RWPE2 (cell line): ENCODE results near the gene ZNF628.

Experiments used
- ATAC-seq: fragments of 200-7000 bp; cut with Tn5 transposase; 3 replicates; pipeline ENCODE4 v1.9.1; 2021; ENCODE audit warnings: low read depth
- DNase-seq: peaks from one replicate; pipeline ENCODE4 v3.0.0-alpha.2; 2020; ENCODE audit warnings: low spot score
- H3K27ac ChIP-seq: fragments of 450-650 bp; 2 replicates; pipeline ENCODE4 v1.5.1; 2017; ENCODE audit warnings: mild to moderate bottlenecking; ENCODE audit not compliant: poor library complexity, severe bottlenecking
- H3K27me3 ChIP-seq: fragments of 250-450 bp; sonication (Bioruptor Pico); 2 replicates; pipeline ENCODE4 v1.5.1; 2021; ENCODE audit warnings: mild to moderate bottlenecking, moderate library complexity; ENCODE audit not compliant: insufficient read depth, poor library complexity, severe bottlenecking
- H3K36me3 ChIP-seq: fragments of 250-450 bp; sonication (Bioruptor Pico); 2 replicates; pipeline ENCODE4 v1.5.1; 2020; ENCODE audit warnings: low read depth, mild to moderate bottlenecking, moderate library complexity
- H3K4me1 ChIP-seq: fragments of 250-450 bp; sonication (Bioruptor Pico); 2 replicates; pipeline ENCODE4 v1.5.1; 2021; ENCODE audit warnings: mild to moderate bottlenecking, moderate library complexity; ENCODE audit not compliant: insufficient read depth, poor library complexity, severe bottlenecking
- H3K4me3 ChIP-seq: fragments of 250-450 bp; sonication (Bioruptor Pico); 2 replicates; pipeline ENCODE4 v1.5.1; 2021; ENCODE audit warnings: mild to moderate bottlenecking, moderate library complexity; ENCODE audit not compliant: severe bottlenecking
- H3K9me3 ChIP-seq: fragments of 250-450 bp; sonication (Bioruptor Pico); 2 replicates; pipeline ENCODE4 v1.5.1; 2021; ENCODE audit warnings: mild to moderate bottlenecking, moderate library complexity; ENCODE audit not compliant: severe bottlenecking
- TF ChIP-seq, protein P1 (sequence below): fragments of 450-650 bp; IDR thresholded peaks from one replicate; pipeline ENCODE4 v1.5.1; 2017; ENCODE audit warnings: mild to moderate bottlenecking, moderate library complexity; ENCODE audit not compliant: poor library complexity, severe bottlenecking

The ZNF628 gene

DNA sequence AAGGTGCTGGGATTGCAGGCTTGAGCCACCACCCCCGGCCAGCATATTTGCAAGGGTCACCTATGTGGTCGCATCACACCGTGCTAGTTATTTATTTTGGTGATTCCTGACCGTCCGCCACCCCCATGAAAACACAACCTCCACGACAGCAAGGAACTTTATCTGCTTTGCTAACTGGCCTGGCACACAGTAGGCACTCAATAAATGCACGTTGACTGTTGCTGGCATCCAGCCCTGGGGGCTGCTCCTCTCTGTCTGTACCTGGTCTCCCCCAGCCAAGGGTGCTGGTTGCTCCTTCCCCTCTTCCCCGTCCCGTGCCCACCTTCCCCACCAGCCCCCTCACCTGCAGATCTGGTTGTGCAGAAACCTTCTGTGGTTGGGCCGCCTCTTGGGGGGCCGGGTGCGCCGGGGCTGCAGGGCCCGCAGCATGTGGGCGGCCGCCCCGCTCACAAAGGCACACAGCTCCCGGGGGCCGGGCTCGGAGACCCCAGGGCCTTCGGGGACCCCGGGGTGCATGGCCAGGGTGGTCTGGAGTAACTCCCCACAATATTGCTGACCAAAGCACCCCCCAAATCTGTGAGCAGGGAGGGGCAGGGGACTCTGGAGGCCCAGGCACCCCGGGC is 12.3 kb upstream of the ZNF628 start:
- Histone ChIP-seq H3K4me3 (no peak overlapping the region), H3K27me3 (no peaks in the 10 kb centered on the region), H3K4me1 (peaks cover 3% of the 10 kb centered on the region), H3K9me3 (no peaks in the 10 kb centered on the region), H3K36me3 (0 out of 2 replicates have a peak, but pooled peaks cover 3% of the 10 kb centered on the region), H3K27ac (no peak overlapping the region)
- no peak for ATAC-seq
- DNase-seq, result no peak
- TF ChIP-seq, protein P1, sequence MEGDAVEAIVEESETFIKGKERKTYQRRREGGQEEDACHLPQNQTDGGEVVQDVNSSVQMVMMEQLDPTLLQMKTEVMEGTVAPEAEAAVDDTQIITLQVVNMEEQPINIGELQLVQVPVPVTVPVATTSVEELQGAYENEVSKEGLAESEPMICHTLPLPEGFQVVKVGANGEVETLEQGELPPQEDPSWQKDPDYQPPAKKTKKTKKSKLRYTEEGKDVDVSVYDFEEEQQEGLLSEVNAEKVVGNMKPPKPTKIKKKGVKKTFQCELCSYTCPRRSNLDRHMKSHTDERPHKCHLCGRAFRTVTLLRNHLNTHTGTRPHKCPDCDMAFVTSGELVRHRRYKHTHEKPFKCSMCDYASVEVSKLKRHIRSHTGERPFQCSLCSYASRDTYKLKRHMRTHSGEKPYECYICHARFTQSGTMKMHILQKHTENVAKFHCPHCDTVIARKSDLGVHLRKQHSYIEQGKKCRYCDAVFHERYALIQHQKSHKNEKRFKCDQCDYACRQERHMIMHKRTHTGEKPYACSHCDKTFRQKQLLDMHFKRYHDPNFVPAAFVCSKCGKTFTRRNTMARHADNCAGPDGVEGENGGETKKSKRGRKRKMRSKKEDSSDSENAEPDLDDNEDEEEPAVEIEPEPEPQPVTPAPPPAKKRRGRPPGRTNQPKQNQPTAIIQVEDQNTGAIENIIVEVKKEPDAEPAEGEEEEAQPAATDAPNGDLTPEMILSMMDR, result no peak

DNA sequence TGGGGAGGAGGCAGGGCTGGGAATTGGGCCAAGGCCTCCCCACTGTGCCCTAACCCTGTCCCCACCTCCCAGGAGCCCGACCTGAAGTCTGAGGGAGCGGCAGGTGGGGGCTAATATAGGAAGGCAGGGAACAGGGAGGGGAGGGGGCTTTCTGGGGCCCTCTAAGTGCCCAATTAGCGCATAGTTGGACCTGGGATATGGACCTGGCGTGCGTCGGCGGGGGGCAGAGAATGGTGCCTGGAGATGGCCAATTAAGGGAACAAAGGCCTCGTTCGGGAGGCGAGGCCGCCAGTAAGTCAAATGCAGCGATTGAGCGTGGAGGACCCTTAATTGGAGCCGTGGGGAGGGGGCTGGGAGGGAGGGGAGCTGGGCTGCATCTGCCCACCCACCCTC is 11.8 kb upstream of the ZNF628 start, which contains the start of gene C19orf85:
C19orf85 (minus strand) TSS at position 90 of the 393 bp plus-strand sequence. CDS start 197 bp downstream, outside the sequence.
- H3K4me1 ChIP-seq, result peaks cover 3% of the 10 kb centered on the region
- no peak within 1 kb of the TSS for H3K4me3 ChIP-seq
- no peaks in the 10 kb centered on the region for H3K27me3 ChIP-seq
- H3K9me3 ChIP-seq, result no peaks in the 10 kb centered on the region
- DNase-seq, result no peak
- no peak within 1 kb of the TSS for H3K27ac ChIP-seq
- TF ChIP-seq, protein P1, result no peak
- ATAC-seq, result no peak
- H3K36me3 ChIP-seq, result 0 out of 2 replicates have a peak, but pooled peaks cover 3% of the 10 kb centered on the region

DNA sequence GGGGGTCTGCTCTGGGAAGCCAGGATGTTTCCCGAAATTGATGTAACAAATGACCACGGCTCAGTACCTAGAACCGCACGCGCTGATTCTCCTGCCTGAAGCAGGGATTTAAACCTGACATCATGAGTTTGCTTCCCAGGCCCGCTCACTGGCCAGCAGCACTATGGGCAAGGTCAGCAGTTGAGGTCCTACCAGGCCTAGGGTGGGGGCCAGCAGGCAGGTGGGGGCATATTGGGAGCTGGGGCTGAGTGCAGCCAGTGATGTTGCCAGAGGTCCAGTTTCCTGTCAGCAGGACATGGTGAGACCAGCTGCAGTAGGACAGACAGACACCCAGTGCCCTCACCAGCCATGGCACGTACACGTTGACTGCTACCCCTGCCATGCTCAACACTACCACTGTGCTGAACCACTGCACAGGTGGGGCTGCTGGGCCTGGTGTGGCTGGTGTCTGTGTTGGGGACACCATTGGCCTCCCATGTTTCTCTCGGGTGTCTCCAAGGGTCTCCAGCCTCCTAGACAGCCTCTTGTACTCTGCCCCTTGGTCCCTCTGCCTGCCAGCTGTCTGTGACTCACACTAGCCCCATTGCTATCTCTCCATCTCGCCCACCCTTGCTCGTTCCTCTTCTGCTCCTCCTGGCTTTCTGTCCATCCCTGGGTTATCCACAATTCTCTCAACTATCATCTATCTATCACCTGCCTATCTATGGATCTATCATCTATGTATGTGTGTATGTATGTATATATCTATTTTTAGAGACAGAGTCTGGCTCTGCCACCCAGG is 10.8 kb upstream of the ZNF628 start:
- Histone ChIP-seq H3K27ac (no peak overlapping the region), H3K36me3 (no peaks in the 10 kb centered on the region), H3K9me3 (no peaks in the 10 kb centered on the region), H3K4me1 (peaks cover 1% of the 10 kb centered on the region), H3K4me3 (no peak overlapping the region), H3K27me3 (no peaks in the 10 kb centered on the region)
- ATAC-seq, result no peak
- no peak for DNase-seq
- TF ChIP-seq, protein P1, result no peak

DNA sequence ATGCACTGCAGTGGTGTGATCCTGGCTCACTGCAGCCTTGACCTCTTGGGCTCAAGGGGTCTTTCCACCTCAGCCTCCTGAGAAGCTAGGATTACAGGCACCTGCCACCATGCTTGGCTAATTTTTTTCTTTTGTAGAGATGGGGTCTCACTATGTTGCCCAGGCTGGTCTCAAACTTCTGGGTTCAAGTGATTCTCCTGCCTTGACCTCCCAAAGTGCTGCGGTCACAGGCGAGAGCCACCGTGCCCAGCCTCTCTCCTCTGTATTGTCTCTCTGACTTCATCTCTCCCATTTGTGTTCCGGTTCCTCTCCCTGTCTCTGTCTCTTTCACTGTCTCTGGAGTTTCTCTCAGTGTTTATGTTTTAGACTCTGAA is 10.2 kb upstream of the ZNF628 start:
- no peaks in the 10 kb centered on the region for H3K36me3 ChIP-seq
- TF ChIP-seq, protein P1, result no peak
- H3K27me3 ChIP-seq, result no peaks in the 10 kb centered on the region
- no peaks in the 10 kb centered on the region for H3K4me1 ChIP-seq
- no peaks in the 10 kb centered on the region for H3K9me3 ChIP-seq
- ATAC-seq, result no peak
- no peak for DNase-seq
- H3K27ac ChIP-seq, result no peak overlapping the region
- no peak overlapping the region for H3K4me3 ChIP-seq
